ENCODE data around the gene PCDH17.

DNA sequence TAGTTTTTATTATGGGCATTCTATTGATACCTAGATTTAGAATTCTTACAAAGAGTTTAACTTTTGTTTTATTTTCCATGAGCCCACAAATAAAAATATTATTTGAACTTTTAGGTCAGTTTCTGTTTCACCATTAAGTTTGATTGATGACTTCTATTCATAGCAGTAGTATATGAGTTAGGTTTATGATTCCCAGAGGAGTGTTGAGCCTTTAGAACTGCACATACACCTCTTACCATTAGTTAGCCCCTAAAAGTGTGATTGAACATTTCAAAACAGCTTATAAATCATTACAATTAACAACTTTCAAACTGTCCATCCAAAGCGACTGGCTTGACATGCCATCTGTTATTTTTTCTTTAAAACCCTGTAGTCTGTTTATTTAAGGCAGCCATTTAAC is 19.0 kb upstream of the PCDH17 start:
- TF ChIP-seq, protein P1, sequence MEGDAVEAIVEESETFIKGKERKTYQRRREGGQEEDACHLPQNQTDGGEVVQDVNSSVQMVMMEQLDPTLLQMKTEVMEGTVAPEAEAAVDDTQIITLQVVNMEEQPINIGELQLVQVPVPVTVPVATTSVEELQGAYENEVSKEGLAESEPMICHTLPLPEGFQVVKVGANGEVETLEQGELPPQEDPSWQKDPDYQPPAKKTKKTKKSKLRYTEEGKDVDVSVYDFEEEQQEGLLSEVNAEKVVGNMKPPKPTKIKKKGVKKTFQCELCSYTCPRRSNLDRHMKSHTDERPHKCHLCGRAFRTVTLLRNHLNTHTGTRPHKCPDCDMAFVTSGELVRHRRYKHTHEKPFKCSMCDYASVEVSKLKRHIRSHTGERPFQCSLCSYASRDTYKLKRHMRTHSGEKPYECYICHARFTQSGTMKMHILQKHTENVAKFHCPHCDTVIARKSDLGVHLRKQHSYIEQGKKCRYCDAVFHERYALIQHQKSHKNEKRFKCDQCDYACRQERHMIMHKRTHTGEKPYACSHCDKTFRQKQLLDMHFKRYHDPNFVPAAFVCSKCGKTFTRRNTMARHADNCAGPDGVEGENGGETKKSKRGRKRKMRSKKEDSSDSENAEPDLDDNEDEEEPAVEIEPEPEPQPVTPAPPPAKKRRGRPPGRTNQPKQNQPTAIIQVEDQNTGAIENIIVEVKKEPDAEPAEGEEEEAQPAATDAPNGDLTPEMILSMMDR (conservative IDR thresholded peaks at IDR 0.05; ENCODE audit: low read depth, low read length): no peak
- TF ChIP-seq POLR2A (IDR thresholded peaks at IDR 0.05; ENCODE audit: low read depth, low read length): no peak
- TF ChIP-seq MXI1 (IDR thresholded peaks at IDR 0.05; ENCODE audit: borderline replicate concordance, low read depth, low read length): no peak
- no peak for TF ChIP-seq MAFK (IDR thresholded peaks at IDR 0.05; ENCODE audit: low read depth, low read length)
- TF ChIP-seq NFE2L2 (IDR thresholded peaks at IDR 0.05; ENCODE audit: low read depth, low read length): no peak
- TF ChIP-seq RCOR1 (IDR thresholded peaks at IDR 0.05; ENCODE audit: insufficient replicate concordance, low read length): no peak
- no peak for TF ChIP-seq CEBPB (IDR thresholded peaks at IDR 0.05; ENCODE audit: low read depth, low read length)
- no peak for TF ChIP-seq RAD21 (IDR thresholded peaks at IDR 0.05; ENCODE audit: low read length)
- TF ChIP-seq SMC3 (IDR thresholded peaks at IDR 0.05; ENCODE audit: low read depth, low read length): no peak
- TF ChIP-seq CHD1 (IDR thresholded peaks at IDR 0.05; ENCODE audit: low read depth, low read length): no peak
- no peak for TF ChIP-seq FOS (IDR thresholded peaks at IDR 0.05; ENCODE audit: low read depth, low read length)
